Measurements from ENCODE around the gene PEX7. TPM values are rescaled to one million over a fixed set of nuclear protein-coding genes. Genes with fewer than 3 reads are reported as not detected.
"Not testable (repeated sequence)": the region's sequence is repeated elsewhere in the genome, so short reads cannot be mapped to it uniquely, and the experiment has no call there.

The PEX7 gene
- total RNA-seq, 2 donors from 2014 or later = 4.2 to 6.1 TPM

- ATAC-seq; H3K9me3 Mint-ChIP-seq; DNase-seq (ENCODE audit: low spot score in 2 of 2); H3K27ac Mint-ChIP-seq: not testable (repeated sequence)
- H3K36me3 Mint-ChIP-seq = peaks cover 6 to 12% of the 10 kb centered on the region in 2 donors
These were observed 82.1 kb downstream of the PEX7 start for GRCh38 chr6:136904477-136904876.

- ATAC-seq = no peak
- no peak overlapping the region for H3K27ac Mint-ChIP-seq
- peaks cover 0 to 20% of the 10 kb centered on the region in 2 donors for H3K36me3 Mint-ChIP-seq
- H3K9me3 Mint-ChIP-seq = no peaks in the 10 kb centered on the region
- no peak for DNase-seq (ENCODE audit: low spot score in 2 of 2)
These were observed 92.6 kb downstream of the PEX7 start for GRCh38 chr6:136914947-136915346.

- H3K9me3 Mint-ChIP-seq = no peaks in the 10 kb centered on the region
- ATAC-seq (no peak), DNase-seq (ENCODE audit: low spot score in 2 of 2) (no peak)
- no peak overlapping the region for H3K27ac Mint-ChIP-seq
- peaks cover 0 to 18% of the 10 kb centered on the region in 2 donors for H3K36me3 Mint-ChIP-seq
These were observed 96.3 kb downstream of the PEX7 start for GRCh38 chr6:136918706-136919105.

GRCh38 chr6:136920216-136920615, 97.8 kb downstream of the PEX7 start:
- ATAC-seq = no peak
- DNase-seq (ENCODE audit: low spot score in 2 of 2) = no peak
- Mint-ChIP-seq H3K27ac (no peak overlapping the region), H3K36me3 (peaks cover 0 to 19% of the 10 kb centered on the region in 2 donors), H3K9me3 (no peaks in the 10 kb centered on the region)

- Mint-ChIP-seq H3K9me3 (no peaks in the 10 kb centered on the region), H3K36me3 (peaks cover 0 to 13% of the 10 kb centered on the region in 2 donors), H3K27ac (no peak overlapping the region)
- DNase-seq (ENCODE audit: low spot score in 2 of 2) (peak in 1 of 2 donors; percentile 14), ATAC-seq (peak; percentile 33 to 81)
These were observed 98.4 kb downstream of the PEX7 start for GRCh38 chr6:136920671-136921380.

GRCh38 chr6:136921381-136921935, 99.1 kb downstream of the PEX7 start:
- DNase-seq (ENCODE audit: low spot score in 2 of 2) = peak in 1 of 2 donors; percentile 11
- peaks cover 0 to 13% of the 10 kb centered on the region in 2 donors for H3K36me3 Mint-ChIP-seq
- H3K27ac Mint-ChIP-seq = no peak overlapping the region
- H3K9me3 Mint-ChIP-seq = no peaks in the 10 kb centered on the region
- ATAC-seq = peak; percentile 23 to 36

GRCh38 chr6:136921936-136922684, 99.7 kb downstream of the PEX7 start, which contains the start of gene SLC35D3:
Gene SLC35D3 (plus strand): TSS chr6:136922301. CDS start chr6:136922429, 128 bp downstream.
- ATAC-seq = peak; percentile 29 to 57
- no peaks in the 10 kb centered on the region for H3K9me3 Mint-ChIP-seq
- DNase-seq (ENCODE audit: low spot score in 2 of 2) = peak in 1 of 2 donors; percentile 34
- peaks cover 0 to 13% of the 10 kb centered on the region in 2 donors for H3K36me3 Mint-ChIP-seq
- H3K27ac Mint-ChIP-seq = no peak within 1 kb of the TSS

GRCh38 chr6:136922685-136923006, 100.3 kb downstream of the PEX7 start:
- Mint-ChIP-seq H3K36me3 (peaks cover 0 to 13% of the 10 kb centered on the region in 2 donors), H3K9me3 (no peaks in the 10 kb centered on the region), H3K27ac (no peak overlapping the region)
- ATAC-seq = peak in 1 of 2 donors; percentile 32
- no peak for DNase-seq (ENCODE audit: low spot score in 2 of 2)

- H3K27ac Mint-ChIP-seq = no peak overlapping the region
- DNase-seq (ENCODE audit: low spot score in 2 of 2) (no peak), ATAC-seq (peak in 1 of 2 donors; percentile 12)
- H3K9me3 Mint-ChIP-seq = no peaks in the 10 kb centered on the region
- peaks cover 0 to 13% of the 10 kb centered on the region in 2 donors for H3K36me3 Mint-ChIP-seq
These were observed 100.9 kb downstream of the PEX7 start for GRCh38 chr6:136923116-136923953.

- Mint-ChIP-seq H3K9me3 (no peaks in the 10 kb centered on the region), H3K27ac (no peak overlapping the region), H3K36me3 (peaks cover 0 to 13% of the 10 kb centered on the region in 2 donors)
- DNase-seq (ENCODE audit: low spot score in 2 of 2) (no peak), ATAC-seq (no peak)
These were observed 101.7 kb downstream of the PEX7 start for GRCh38 chr6:136923954-136924673.

- no peak for DNase-seq (ENCODE audit: low spot score in 2 of 2)
- Mint-ChIP-seq H3K36me3 (peaks cover 0 to 7% of the 10 kb centered on the region in 2 donors), H3K27ac (no peak overlapping the region), H3K9me3 (no peaks in the 10 kb centered on the region)
- ATAC-seq = no peak
These were observed 104.0 kb downstream of the PEX7 start for GRCh38 chr6:136926383-136926782.

- H3K27ac Mint-ChIP-seq = no peak overlapping the region
- ATAC-seq = peak; percentile 40 to 63
- H3K36me3 Mint-ChIP-seq = peaks cover 0 to 7% of the 10 kb centered on the region in 2 donors
- peak in 1 of 2 donors; percentile 26 for DNase-seq (ENCODE audit: low spot score in 2 of 2)
- no peaks in the 10 kb centered on the region for H3K9me3 Mint-ChIP-seq
These were observed 104.9 kb downstream of the PEX7 start for GRCh38 chr6:136927292-136927691.

GRCh38 chr6:136930528-136930927, 108.1 kb downstream of the PEX7 start:
- no peak for ATAC-seq
- no peak overlapping the region for H3K27ac Mint-ChIP-seq
- no peaks in the 10 kb centered on the region for H3K36me3 Mint-ChIP-seq
- no peaks in the 10 kb centered on the region for H3K9me3 Mint-ChIP-seq
- no peak for DNase-seq (ENCODE audit: low spot score in 2 of 2)

- Mint-ChIP-seq H3K36me3 (no peaks in the 10 kb centered on the region), H3K27ac (no peak overlapping the region), H3K9me3 (no peaks in the 10 kb centered on the region)
- no peak for DNase-seq (ENCODE audit: low spot score in 2 of 2)
- ATAC-seq = no peak
These were observed 110.2 kb downstream of the PEX7 start for GRCh38 chr6:136932599-136932998.

GRCh38 chr6:136945072-136945471, 122.7 kb downstream of the PEX7 start:
- no peak for DNase-seq (ENCODE audit: low spot score in 2 of 2)
- peak; percentile 69 to 72 for ATAC-seq
- Mint-ChIP-seq H3K27ac (no peak overlapping the region), H3K9me3 (peaks cover 4 to 10% of the 10 kb centered on the region in 2 donors), H3K36me3 (peaks cover 6 to 10% of the 10 kb centered on the region in 2 donors)

GRCh38 chr6:136945711-136946121, 123.3 kb downstream of the PEX7 start:
- peaks cover 6 to 10% of the 10 kb centered on the region in 2 donors for H3K36me3 Mint-ChIP-seq
- ATAC-seq (peak; percentile 81 to 90), DNase-seq (ENCODE audit: low spot score in 2 of 2) (no peak)
- H3K27ac Mint-ChIP-seq = no peak overlapping the region
- H3K9me3 Mint-ChIP-seq = peaks cover 4 to 10% of the 10 kb centered on the region in 2 donors
